ENCODE measurements around the gene RARB. TPM values are rescaled to one million over a fixed set of nuclear protein-coding genes. Genes with fewer than 3 reads are reported as not detected.

Gene RARB
- total and polyA plus RNA-seq, 9 of the 15 experiments (the other 6 are each of a cell fraction or from before 2014, with no cell fraction given) = 0.15 to 1.3 (median 0.27) TPM

DNA sequence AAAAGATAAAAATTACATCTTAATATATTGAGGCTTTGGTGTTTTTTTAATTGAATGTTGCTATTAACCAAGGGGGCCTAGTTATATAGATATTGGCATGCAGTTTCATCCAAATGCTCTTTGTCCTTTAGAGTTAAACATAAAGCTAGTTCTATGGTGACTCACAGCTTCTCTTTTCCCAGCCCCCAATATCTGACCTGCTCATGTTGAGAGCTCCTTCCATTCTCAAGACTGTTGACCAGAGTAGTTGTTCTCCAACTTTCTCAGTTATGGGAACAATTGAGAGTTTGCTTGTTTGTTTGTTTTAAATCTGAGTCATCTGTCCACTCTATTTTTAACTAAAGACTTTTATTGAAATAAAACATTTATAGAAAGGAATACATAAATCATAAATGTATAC lies 15.8 kb upstream of the RARB start:
- intact Hi-C loops (cut with micrococcal nuclease) (no loop called here), in situ Hi-C loops (cut with MboI) (no loop called here)
- CTCF ChIA-PET (ENCODE audit: low intra/inter-chr PET ratio) = no interaction called here
- no peak for DNase-seq (ENCODE audit: extremely low read depth in 1 of 4, low spot score in 3 of 4)
- Histone ChIP-seq H4K20me1 (replicated peaks; ENCODE audit: control insufficient read depth, insufficient read depth, low read length) (no peaks in the 10 kb centered on the region), H3K79me2 (ENCODE audit: control insufficient read depth, insufficient read depth, low read length) (no peaks in the 10 kb centered on the region), H3K9me1 (ENCODE audit: control insufficient read depth, insufficient read depth, low read length) (no peaks in the 10 kb centered on the region), H3K36me3 (ENCODE audit: control insufficient read depth, insufficient read depth, low read length) (no peaks in the 10 kb centered on the region), H3K4me1 (replicated peaks in 1 of 2; ENCODE audit: control insufficient read depth in 2 of 2, insufficient read depth in 2 of 2, low read length in 2 of 2) (no peaks in the 10 kb centered on the region), H3K27me3 (ENCODE audit: control insufficient read depth in 2 of 2, insufficient read depth in 2 of 2, low read length in 2 of 2) (no peaks in the 10 kb centered on the region), H3K9ac (ENCODE audit: insufficient read depth in 1 of 2, low read depth in 2 of 2, low read length in 2 of 2) (no peak overlapping the region), H3K4me2 (ENCODE audit: insufficient read depth, low read length) (no peak overlapping the region), H3K9me3 (replicated peaks; ENCODE audit: control insufficient read depth, insufficient read depth, low read depth, low read length) (no peaks in the 10 kb centered on the region), H3K4me3 (no peak overlapping the region), H3K27ac (ENCODE audit: extremely low read depth, low read depth, low read length) (no peak overlapping the region), H2AFZ (ENCODE audit: low read depth, low read length) (no peak overlapping the region)
- no peak for ATAC-seq
- no peak for FAIRE-seq
- BruUV-seq (replicated peaks) = no TSS peak
- POLR2A ChIA-PET = interaction anchor here (0.7 kb wide), 2 partner anchors 13 to 16 kb away, joined by 3 read pairs; partner anchors contain the start of gene RARB
- TF ChIP-seq JUNB (CRISPR knock-in tag; conservative IDR thresholded peaks at IDR 0.05) (no peak), ASH1L (IDR thresholded peaks at IDR 0.05; ENCODE audit: borderline replicate concordance, low read depth, partially characterized antibody) (no peak), PML (IDR thresholded peaks at IDR 0.05; ENCODE audit: low read length) (no peak), ZFX (CRISPR knock-in tag; IDR thresholded peaks at IDR 0.05) (no peak), YBX1 (IDR thresholded peaks at IDR 0.05) (no peak), TEAD4 (IDR thresholded peaks at IDR 0.05; ENCODE audit: low read length) (no peak), TEAD4 (CRISPR knock-in tag; IDR thresholded peaks at IDR 0.05; ENCODE audit: borderline replicate concordance) (no peak), BDP1 (IDR thresholded peaks at IDR 0.05; ENCODE audit: insufficient read depth, insufficient read length) (no peak), POLR3G (IDR thresholded peaks at IDR 0.05; ENCODE audit: extremely low read depth, insufficient read length, insufficient replicate concordance) (no peak), ZNF174 (CRISPR knock-in tag; IDR thresholded peaks at IDR 0.05) (no peak), ELF1 (tag; IDR thresholded peaks at IDR 0.05) (no peak), HLTF (IDR thresholded peaks at IDR 0.05) (no peak)
- TF ChIP-seq, protein P1, sequence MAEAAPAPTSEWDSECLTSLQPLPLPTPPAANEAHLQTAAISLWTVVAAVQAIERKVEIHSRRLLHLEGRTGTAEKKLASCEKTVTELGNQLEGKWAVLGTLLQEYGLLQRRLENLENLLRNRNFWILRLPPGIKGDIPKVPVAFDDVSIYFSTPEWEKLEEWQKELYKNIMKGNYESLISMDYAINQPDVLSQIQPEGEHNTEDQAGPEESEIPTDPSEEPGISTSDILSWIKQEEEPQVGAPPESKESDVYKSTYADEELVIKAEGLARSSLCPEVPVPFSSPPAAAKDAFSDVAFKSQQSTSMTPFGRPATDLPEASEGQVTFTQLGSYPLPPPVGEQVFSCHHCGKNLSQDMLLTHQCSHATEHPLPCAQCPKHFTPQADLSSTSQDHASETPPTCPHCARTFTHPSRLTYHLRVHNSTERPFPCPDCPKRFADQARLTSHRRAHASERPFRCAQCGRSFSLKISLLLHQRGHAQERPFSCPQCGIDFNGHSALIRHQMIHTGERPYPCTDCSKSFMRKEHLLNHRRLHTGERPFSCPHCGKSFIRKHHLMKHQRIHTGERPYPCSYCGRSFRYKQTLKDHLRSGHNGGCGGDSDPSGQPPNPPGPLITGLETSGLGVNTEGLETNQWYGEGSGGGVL (CRISPR knock-in tag; IDR thresholded peaks at IDR 0.05) = no peak
- TF ChIP-seq, protein P2, sequence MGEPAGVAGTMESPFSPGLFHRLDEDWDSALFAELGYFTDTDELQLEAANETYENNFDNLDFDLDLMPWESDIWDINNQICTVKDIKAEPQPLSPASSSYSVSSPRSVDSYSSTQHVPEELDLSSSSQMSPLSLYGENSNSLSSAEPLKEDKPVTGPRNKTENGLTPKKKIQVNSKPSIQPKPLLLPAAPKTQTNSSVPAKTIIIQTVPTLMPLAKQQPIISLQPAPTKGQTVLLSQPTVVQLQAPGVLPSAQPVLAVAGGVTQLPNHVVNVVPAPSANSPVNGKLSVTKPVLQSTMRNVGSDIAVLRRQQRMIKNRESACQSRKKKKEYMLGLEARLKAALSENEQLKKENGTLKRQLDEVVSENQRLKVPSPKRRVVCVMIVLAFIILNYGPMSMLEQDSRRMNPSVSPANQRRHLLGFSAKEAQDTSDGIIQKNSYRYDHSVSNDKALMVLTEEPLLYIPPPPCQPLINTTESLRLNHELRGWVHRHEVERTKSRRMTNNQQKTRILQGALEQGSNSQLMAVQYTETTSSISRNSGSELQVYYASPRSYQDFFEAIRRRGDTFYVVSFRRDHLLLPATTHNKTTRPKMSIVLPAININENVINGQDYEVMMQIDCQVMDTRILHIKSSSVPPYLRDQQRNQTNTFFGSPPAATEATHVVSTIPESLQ (CRISPR knock-in tag; IDR thresholded peaks at IDR 0.05) = no peak

All from K562 (cell line).